Central memory CD4-positive, alpha-beta T cell (primary cell): ENCODE results near the gene IGFALS.

Experiments used
- DNase-seq: peaks from one replicate; pipeline ENCODE4 v3.0.0; 2022
- total RNA-seq, 3 experiments: gene quantifications; one replicate each; lab custom pipeline; 2026; lab: John Stamatoyannopoulos, UW

The IGFALS gene
- total RNA-seq: 0.07 to 0.77 (median 0.76) reads per million in 3 experiments

DNA sequence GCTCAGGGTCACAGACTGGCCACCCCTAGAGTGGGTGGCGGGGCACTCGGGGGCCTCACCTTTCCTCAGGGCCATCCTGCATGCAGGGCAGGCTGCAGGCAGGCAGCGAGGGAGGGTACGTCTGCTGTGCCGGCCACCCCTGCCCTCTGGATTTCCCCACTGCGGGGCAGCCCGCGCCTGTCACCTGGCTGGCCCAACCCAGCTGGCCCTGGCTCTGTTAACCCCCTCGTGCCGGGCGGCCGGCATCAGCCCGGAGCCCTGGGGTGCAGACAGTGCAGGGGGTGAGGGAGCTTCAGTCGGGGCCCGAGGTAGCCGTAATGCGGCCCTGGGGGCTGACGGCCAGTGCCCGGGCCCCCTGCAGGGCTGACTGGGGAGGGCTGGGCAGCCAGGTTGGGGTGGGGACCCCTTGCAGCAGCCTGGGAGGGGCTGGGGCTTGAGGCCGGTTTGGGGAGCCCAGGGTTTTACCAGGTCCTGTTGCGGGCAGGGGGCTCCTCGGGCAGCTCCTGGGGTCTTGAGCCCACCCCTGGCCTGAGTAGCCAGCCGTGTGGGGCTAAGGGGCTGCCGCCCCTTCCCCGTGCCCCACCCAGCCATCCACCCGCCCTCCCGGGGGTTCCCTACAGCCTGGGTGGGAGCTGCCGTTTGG is at the start of gene IGFALS:
TSS of gene IGFALS (minus strand) at position 128 of the 643 bp plus-strand sequence. CDS start at position 75, 53 bp downstream.
- no peak for DNase-seq

GRCh38 chr16:1839554-1839953 is 46.0 kb upstream of the IGFALS start:
- DNase-seq: no peak

DNA sequence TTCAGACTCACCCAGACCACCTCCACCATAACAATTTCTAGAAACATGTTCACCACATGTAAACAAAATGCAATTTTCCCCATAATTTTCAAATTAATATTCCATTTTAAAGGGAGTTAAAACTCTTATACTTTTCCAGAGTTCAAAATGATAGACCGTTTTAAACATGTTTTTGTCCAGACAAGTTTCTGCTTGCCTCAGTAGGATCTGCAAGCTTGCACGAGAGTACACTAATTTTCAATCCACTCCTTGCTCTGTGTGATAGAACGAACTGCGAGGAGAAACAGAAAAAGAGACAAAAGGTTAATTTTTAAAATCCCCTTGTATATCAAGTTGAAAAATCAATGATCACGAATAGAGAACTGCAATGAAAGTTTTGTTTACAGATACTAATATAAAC is 40.6 kb upstream of the IGFALS start:
- DNase-seq: no peak

DNA sequence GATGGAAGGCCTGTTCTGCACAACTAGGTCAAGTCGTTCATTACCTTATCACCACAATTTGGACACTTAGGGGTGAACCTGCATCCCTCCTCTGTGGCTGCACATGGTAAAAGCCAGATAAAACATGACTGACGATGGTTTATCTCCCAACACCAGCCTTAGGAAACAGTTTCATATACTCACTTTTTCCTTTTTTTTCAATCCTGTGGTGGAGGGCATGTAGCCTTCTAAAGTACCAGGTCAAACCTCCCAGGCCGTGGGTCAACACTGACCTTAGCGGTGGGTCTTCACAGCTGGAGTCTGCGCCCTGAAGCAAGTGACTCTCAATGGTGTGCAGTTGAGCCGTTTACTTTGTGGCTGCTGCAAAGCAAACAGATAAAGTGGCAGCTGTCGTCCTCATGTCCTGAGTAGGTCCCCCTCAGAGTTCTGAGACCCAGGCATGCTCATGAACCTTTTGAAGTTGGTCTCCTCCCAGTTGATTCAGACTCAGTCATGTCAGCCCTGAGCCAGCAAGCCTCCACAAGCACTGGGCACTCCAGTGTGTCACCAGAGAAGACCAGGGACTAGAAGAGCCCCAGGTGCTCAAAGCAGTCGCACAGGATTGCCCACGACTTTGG is 39.4 kb upstream of the IGFALS start:
- DNase-seq: no peak

GRCh38 chr16:1831186-1832075 is 37.9 kb upstream of the IGFALS start:
- DNase-seq: no peak

DNA sequence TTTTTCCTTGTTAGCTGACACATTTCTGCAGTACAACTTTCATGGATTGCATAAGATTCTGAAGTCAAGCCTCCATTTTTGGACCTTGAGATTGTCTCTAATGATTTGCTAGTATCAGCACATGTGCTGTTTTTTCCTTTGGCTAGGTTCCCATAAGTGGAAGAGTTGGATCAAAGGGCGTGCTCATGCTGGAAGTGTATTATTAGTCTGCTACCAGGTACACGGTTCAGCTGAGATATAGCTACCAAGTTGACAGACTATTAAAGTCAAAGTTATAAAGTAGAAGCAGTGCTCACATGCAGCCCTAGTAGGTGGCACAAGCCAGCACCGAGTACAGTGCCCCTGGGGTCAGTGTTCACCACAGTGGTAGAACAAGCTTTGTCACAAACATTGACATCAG is 36.7 kb upstream of the IGFALS start:
- no peak for DNase-seq

DNA sequence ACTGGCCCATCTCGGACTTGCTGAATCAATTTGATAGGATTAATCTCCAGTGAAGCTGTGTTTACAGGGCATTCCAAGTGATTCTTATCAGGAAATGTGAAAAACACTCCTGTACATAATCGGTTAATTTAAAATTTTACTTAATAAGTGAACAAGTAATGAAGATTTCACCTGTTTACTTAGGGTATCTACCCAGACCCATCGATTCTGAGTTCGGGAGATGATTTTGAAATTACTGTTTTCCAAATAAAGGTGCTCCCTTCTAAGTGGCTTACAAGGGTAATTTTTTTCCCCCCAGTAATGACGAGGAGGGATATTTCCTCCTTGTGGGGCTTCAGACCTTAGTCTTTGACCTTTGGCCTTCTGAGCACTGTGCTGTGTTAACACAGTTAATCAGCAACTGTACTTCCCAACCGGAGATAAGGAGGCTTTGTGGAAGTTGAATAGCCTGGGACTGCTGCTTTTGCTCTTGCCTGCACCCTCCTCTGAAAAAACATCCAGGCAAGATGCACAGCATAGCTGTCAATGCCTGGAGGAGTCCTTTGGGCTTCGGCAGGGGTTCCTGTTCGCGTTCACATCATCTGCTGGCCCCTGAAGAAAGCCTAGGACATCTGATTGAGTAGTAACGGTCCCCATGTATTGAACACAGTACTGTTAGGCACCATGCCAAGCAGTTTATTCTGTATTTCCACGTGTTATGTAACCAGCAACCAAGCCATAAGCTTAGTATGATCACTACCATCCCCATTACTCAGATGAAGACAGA is 35.3 kb upstream of the IGFALS start:
- no peak for DNase-seq

- peak; percentile 91 for DNase-seq
Observed at GRCh38 chr16:1826691-1827573, 33.4 kb upstream of the IGFALS start, which contains the start of the genes FAHD1 and HAGH. Gene FAHD1 (plus strand): TSS chr16:1827206. CDS start chr16:1827239, 33 bp downstream. Gene HAGH (minus strand): TSS chr16:1826825. CDS start chr16:1826787, 38 bp downstream.

GRCh38 chr16:1825864-1826690 is 32.6 kb upstream of the IGFALS start:
- DNase-seq: peak; percentile 82

GRCh38 chr16:1825381-1825863 is 31.9 kb upstream of the IGFALS start:
- no peak for DNase-seq

- DNase-seq: no peak
Observed at GRCh38 chr16:1823821-1824220, 30.3 kb upstream of the IGFALS start.

DNA sequence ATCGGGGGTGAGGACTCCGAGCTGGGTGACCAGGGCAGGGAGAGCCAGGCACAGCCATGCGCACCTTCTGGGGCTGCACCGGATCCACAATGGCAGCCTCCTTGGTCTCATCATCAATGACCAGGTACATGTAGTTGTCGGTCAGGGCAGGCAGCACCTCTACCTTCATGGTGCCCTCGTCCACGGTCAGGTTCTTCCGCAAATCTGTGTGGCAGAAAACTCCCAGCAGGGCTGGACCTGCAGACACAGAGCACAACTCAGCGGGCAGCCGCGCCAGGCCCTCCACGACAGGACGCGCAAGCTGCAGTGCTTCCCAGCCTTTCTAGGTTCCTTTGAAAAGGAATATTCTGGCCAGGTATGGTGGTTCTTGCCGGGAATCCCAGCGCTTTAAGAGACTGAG is 29.3 kb upstream of the IGFALS start:
- DNase-seq: no peak

- DNase-seq: no peak
Observed at GRCh38 chr16:1821861-1822611, 28.5 kb upstream of the IGFALS start.

- no peak for DNase-seq
Observed at GRCh38 chr16:1820946-1821290, 27.4 kb upstream of the IGFALS start.

GRCh38 chr16:1820096-1820945 is 26.8 kb upstream of the IGFALS start:
- no peak for DNase-seq

GRCh38 chr16:1819611-1820010 is 26.1 kb upstream of the IGFALS start:
- DNase-seq: no peak

GRCh38 chr16:1818873-1819525 is 25.5 kb upstream of the IGFALS start:
- no peak for DNase-seq

GRCh38 chr16:1818204-1818872 is 24.8 kb upstream of the IGFALS start:
- DNase-seq: no peak
